HepG2 (cell line): ENCODE data around the gene EFCAB8. TPM values are rescaled to one million over a fixed set of nuclear protein-coding genes. Genes with fewer than 3 reads are reported as not detected.

Source experiments
- BCLAF1 ChIP-seq: fragments of 450-650 bp; IDR thresholded peaks from 2 replicates; pipeline ENCODE4 v1.6.1; 2017; ENCODE audit warnings: mild to moderate bottlenecking
- HOXD1 ChIP-seq: sonication (generic); formaldehyde crosslinking; IDR thresholded peaks from 2 replicates; pipeline ENCODE4 v1.5.0; 2020; ENCODE audit warnings: missing genetic modification reagents
- MAX ChIP-seq: IDR thresholded peaks from 2 replicates; pipeline ENCODE4 v1.6.1; 2012; ENCODE audit warnings: inconsistent platforms
- PBX2 ChIP-seq: IDR thresholded peaks from 2 replicates; pipeline ENCODE4 v1.6.1; 2016; ENCODE audit warnings: control low read depth
- ZBTB39 ChIP-seq: sonication (generic); formaldehyde crosslinking; IDR thresholded peaks from 2 replicates; pipeline ENCODE4 v1.5.0; 2020; ENCODE audit warnings: missing genetic modification reagents
- ZBTB40 ChIP-seq, 2 experiments: fragments of 450-650 bp in 1 of 2; sonication (generic) in 1 of 2; formaldehyde crosslinking in 1 of 2; IDR thresholded peaks; 2 replicates each; pipeline versions ENCODE4 v1.6.1 to v1.8.0; 2016 to 2022; ENCODE audit warnings: antibody characterized with exemption in 1 of 2, mild to moderate bottlenecking in 1 of 2, missing genetic modification reagents in 1 of 2
- ZMAT5 ChIP-seq: sonication (generic); formaldehyde crosslinking; IDR thresholded peaks from 2 replicates; pipeline ENCODE4 v1.5.0; 2020; ENCODE audit warnings: mild to moderate bottlenecking, low read depth, missing genetic modification reagents, borderline replicate concordance
- ZNF615 ChIP-seq: sonication (generic); formaldehyde crosslinking; IDR thresholded peaks from 2 replicates; pipeline ENCODE4 v1.5.0; 2020; ENCODE audit warnings: mild to moderate bottlenecking, missing genetic modification reagents, borderline replicate concordance
- polyA plus RNA-seq, 8 experiments: library from polyadenylated mRNA; depleted of rRNA in 3 of 8; stranded (reverse) in 7 of 8; unstranded in 1 of 8; fragments of >200 nt; fragmentation: Illumina TruSeq in 4 of 8; extraction: Trizol in 4 of 8; gene quantifications; 2 replicates each; pipeline versions ENCODE4 v1.2.1 to v1.2.3, GENCODE V29; 2011 to 2016; ENCODE audit warnings: low read depth in 4 of 8, missing spikeins in 1 of 8, mixed read lengths in 1 of 8; ENCODE audit not compliant: insufficient read depth in 1 of 8
- total RNA-seq, 5 experiments: library from RNA; depleted of rRNA; stranded (reverse); fragments of >200 nt; fragmentation: Illumina TruSeq; extraction: Trizol; gene quantifications; 2 replicates each; pipeline ENCODE4 v1.2.3, GENCODE V29; 2016; ENCODE audit warnings: low read depth in 1 of 5

Gene EFCAB8
- total and polyA plus RNA-seq, 2 of the 13 experiments (the other 11 are each of a cell fraction or from before 2014, with no cell fraction given): 0.15 to 0.22 TPM

- TF ChIP-seq ZBTB40 (IDR thresholded peaks at IDR 0.05) (no peak), ZBTB40 (CRISPR knock-in tag; IDR thresholded peaks at IDR 0.05) (no peak), HOXD1 (no peak), MAX (no peak), ZNF615 (CRISPR knock-in tag) (no peak), PBX2 (CRISPR knock-in tag) (no peak), ZMAT5 (CRISPR knock-in tag) (no peak), BCLAF1 (no peak), ZBTB39 (CRISPR knock-in tag) (no peak)
Measured at GRCh38 chr20:32982617-32983458, 124.1 kb downstream of the EFCAB8 start (continued).
